ENCODE data around the gene ZNF536. TPM values are rescaled to one million over a fixed set of nuclear protein-coding genes. Genes with fewer than 3 reads are reported as not detected.
"Not testable (repeated sequence)": the region's sequence is repeated elsewhere in the genome, so short reads cannot be mapped to it uniquely, and the experiment has no call there.

Gene ZNF536
- polyA plus RNA-seq, 5 donors: 2.6 to 4.7 (median 4.3) TPM

DNA sequence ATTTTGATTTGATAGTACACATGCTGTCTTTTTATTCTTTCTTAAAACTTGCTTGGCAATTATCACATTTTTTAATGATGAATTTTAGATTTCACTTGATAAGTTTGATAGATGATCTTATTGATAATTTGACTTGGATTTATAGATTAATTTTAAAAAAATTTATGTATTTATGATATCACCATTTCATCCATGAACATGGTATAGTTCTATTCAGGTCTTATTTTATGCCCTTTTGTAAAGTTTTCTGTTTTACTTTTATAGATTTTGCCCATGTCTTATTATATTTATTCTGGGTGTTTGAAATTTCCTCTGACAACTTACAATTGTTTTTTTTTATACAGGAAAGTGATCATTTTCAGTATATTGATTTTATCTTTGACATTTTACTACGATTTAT, 39.5 kb downstream of the ZNF536 start:
- no peak for DNase-seq

DNA sequence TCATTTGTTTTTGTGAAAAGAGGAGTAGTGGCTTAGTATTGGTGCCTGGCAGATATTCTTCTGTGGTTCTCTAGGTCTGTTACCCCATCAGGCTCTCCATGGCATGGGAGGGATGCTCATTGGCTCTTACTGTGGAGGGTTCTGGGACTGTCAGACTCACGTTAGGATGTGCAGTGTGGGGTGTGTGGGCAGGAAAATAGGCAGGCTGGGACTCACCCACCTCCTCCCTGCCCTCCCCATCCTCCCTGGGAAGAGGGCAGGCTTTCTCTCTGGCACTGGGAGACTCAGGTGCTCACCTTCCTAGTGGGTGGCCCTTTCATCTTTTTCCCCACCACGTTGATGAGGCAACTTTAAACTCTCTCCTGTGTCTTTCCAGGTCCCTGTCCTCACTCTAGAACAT, 44.2 kb downstream of the ZNF536 start:
- DNase-seq: no peak

DNA sequence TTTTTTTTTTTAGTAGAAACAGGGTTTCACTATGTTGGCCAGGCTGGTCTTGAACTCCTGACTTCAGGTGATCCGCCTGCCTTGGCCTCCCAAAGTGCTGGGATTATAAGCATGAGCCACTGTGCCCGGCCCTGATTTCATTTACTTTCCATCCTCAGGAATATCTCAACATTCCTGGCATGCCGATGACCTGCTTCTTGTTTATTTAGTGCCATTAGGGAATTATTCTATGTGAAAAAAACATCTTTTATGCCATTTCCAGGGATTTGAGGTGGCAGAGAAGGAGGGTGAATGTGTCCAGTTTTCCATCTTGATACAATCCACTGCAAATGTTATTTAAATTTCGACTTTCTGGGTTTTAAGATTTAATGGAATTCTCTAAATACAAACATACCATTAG, 45.0 kb downstream of the ZNF536 start:
- not testable (repeated sequence) for DNase-seq

DNA sequence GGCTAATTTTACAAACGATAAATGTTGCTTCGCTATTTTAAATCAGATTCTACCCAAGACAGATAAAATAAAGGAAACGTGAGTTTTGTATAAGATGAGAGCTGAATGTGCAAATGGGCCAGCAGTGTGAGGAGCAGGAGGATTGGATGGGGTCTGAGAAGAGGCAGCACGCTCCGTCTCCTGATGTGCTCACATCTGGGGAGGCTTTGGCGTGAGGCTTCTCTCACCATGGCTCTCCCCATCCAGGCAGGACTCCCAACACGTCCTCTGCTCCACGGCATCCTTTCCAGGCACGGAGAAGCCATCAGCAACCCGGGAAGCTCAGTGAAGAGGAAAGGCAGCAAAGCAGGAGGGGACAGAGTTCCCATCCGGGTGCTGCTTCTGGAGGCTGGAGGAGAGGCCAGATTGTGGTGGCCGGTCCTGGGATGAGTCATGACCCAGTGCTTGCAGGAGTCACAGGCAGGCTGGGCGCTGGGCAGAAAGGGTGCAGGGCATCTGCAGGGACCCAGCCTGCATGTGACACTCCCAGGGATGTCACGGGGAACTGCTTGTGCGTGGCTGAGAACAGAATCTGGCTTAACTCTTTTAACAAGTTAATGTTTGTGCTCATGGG, 47.5 kb downstream of the ZNF536 start:
- DNase-seq: no peak

DNA sequence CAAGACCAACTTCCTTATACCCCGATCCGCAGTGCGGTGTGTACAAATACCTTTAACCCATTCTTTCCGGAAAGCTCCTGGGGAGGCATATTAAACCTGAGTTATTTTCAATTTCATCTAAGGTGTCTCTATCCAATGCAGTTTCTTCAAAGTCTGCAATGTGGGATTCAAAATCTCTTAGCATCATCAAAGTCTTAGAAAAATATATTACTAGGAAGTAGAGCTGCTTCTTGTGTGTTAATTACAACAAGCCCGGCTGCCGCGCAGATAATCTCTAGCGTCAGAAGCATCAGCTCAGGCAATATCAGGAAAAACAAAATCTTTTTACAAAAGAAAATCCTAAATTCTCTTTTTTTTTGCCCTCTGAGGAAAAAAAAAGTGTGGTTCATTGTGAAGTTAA, 48.1 kb downstream of the ZNF536 start:
- no peak for DNase-seq

DNA sequence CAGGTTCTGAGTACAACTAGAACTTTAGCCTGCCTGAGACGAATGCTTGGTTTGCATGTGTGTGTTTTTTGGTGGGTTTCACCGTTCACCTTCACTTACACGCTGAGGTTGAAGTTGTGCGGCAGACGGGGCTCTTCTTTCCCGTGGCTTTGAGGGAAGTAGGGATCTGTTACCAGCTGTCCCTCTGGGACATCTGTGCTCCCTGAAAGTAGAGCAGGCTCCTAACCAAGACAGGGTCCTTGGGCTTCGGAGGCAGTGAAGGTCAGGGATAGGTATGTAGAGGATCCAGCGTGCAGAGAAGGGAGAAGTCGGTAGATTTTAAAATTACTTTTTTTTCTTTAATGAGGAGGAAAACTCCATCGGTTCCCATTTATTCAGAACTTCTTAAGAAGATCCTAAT, 48.7 kb downstream of the ZNF536 start:
- DNase-seq: no peak

DNA sequence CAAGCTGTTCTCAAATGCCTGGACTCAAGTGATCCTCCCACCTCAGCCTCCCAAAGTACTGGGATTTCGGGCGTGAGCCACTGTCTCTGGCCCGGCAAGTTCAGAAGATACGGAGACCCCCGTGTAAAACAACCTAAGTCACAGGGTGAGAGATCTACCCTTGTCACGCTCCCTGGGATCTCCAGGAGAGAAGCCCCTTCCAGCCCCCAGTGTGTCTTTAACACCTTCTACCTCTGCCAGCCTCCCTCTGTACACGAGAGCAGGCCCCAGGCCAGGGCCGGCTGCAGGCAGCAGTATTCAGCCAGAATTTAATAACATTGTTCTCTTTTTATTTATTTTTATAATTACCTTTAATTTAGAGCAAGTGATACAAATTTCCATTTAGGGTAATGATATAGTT, 49.4 kb downstream of the ZNF536 start:
- no peak for DNase-seq

DNA sequence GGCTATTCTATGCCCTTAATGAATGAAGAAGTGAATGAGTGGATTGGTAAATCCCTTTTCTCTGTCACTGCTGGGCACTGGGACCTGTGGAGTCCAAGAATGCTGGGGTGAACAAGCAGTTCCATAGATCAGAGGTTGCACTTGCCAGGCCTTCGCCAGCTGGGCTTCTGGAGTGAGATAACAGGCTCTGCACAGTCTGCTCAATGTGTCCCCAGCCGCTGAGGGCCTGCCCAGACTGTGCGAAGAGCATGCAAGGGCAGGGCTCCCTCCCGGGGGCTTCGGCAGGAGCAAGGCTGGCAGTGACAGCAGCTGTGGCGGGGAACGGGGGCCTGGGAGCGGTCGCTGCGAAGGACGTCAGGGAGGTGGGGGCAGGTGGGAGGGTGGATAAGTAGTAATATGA, 51.3 kb downstream of the ZNF536 start:
- no peak for DNase-seq

DNA sequence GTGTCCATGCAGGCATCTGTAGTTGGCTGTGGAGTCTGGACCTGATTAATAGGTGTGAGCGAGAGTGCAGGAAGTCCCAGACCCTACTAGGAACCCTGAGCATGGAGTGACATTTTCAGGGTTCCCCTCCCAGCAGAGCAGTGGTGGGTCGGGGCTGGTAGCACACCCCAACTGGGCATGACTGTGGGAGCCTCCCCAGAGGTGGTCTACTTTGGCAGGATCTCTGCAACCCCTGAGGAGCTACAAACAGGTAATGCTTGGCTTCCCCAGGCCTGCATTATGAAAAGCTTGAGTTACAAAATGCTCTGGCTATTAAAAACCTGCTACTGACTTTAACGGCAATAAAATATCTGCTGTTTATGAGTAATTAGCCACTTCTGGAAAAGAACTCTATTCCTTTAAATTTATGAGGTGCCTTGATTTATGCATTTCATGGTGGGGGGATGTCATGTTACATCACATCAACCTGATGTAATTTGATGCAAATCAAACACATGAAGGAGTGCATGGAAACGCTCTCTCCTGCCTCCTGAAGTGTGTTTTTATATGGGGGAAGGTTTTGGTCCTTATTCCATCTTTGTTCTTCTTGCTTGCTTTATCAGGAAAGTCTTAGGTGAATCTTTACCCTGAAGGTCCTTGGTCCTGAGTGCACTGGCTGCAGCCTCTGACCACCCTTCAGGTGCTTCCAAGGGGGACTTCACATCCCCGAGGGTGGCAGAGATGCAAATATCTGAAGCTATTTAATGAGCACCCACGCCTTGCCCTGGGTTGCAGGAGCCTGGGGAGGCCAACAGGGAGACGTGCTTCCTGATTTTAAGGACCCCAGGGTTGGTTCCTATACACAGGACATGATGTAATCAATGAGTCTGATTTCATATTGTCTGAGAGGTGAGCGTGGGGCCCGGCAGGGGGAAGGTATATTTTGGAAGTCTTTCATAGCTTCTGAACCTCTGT, 54.0 kb downstream of the ZNF536 start:
- no peak for DNase-seq

DNA sequence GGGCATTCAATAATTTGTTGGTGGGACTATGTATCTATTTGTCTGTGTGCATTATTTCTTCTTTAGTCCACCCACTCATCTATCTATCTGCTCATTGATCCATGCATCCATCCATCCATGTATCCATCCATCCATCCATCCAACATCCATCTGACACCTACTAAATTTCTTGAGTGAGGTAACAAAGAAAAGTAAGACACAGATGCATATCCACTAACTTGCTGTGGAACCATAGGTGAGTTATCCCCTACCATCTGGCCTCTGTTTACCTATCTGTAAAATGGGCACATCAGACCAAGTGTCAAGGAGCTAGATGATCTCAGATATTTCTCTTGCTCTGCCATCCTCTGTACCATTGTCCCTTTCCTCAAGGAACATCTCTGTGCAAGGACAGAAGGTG, 54.7 kb downstream of the ZNF536 start:
- DNase-seq: no peak

DNA sequence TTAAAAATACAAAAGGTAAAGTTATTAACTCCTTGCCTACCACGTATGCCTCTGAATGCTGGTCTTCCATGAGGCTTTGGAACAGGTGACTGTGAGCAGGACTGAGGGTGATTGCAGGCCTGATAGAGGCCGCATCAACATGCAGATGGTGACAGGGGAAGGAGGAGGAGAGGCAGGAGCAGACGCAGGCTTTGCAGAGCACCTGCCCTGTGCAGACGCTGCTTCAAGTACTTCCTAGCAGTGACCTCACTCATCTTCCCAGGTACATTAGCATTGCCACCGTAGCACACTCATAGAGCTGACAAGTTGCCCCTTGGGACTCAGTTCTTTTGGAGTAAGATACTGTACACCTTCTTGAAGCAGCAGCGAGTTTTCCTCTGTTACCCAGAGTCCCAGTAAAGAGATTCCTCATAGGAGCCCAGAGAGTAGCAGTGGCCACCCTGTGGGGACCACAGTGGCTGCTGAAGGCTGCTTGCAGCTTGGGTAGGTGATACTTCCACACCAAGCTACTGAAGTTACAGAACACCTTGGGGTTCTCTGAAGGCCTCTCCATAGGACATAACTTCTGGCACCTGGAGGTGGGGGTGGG, 56.0 kb downstream of the ZNF536 start:
- DNase-seq: no peak

DNA sequence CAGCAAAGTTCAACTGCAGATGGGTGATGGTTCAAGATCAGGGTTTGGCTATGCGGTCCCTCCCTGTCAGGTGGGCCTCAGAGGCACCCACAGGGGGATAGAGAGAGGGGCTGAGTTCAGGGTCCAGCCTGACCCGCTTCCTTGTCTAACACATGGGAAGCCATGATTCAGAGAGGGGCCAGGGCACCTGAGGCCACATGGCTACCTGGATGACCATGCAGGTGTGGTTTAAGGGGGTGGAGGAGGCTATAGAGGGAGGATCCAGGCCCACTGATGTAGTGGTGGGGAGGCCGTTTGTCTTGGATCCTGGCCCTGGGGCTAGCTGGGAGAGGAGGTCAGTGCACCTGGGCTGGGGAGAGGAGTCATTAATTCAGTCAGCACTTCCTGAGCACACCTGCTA, 56.7 kb downstream of the ZNF536 start:
- DNase-seq: no peak

DNA sequence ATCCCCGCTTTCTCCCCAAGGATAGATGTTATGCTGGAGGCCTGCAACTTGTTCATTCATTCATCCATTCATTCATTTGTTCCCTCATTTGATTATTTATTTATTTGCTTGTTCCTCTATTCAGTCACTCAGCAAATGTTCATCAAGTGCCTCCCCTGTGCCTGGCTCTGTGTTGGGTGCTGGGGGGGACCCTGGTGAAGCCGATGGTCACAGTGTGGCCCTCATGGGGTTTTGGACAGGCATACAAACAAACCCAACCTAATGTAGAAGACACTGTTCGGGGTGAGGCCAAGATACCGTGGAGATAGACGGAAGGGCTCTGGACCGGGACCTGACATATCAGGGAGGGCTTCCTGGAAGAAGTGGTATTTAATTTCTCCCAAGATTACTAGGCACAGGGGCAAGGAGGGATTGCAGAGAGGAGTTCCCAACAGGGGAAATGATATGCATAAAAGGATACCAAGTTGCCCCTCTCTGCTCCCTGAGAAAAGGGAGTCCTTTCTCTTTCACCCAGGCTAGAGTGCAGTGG, 58.1 kb downstream of the ZNF536 start:
- no peak for DNase-seq

DNA sequence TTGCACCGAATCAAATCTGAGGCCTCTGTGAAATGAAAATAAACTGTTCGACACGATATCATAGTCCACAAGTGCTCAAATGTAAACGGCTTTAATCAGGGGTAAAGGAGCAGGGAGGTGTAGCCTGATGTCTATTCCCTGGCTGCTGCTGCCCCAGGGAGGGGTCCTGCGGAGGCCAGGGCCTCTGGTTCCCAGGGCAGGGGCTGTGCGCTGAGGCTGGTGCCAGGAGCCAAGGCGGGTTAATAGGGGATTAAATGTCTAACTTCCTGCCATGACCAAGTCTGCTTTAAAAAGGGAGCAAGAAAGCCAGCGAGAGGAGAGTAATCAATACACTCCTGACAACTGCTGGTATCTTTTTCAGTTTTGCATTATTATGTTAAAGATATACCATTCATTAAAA, 59.4 kb downstream of the ZNF536 start:
- DNase-seq: no peak

DNA sequence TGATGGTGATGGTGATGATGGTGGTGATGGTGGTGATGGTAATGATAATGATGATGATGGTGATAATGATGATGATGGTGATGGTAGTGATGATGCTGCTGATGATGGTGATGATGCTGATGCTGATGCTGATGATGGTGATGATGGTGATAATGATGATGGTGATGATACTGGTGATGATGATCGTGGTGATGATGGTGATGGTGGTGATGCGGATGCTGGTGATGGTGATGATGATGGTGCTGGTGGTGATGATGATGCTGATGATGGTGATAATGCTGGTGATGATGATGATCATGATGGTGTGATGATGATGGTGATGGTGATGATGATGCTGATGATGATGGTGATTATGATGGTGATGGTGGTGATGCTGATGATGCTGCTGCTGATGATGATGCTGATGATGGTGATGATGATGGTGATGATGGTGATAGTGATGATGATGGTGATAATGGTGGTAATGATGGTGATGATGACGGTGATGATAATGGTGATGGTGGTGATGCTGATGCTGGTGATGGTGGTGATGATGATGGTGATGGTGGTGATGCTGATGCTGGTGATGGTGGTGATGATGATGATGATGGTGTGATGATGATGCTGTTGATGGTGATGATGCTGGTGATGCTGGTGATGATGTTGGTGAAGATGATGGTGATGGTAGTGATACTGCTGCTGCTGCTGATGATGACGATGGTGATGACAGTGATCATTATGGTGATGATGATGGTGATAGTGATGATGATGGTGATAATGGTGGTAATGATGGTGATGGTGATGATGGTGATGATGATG, 62.8 kb downstream of the ZNF536 start:
- no peak for DNase-seq

DNA sequence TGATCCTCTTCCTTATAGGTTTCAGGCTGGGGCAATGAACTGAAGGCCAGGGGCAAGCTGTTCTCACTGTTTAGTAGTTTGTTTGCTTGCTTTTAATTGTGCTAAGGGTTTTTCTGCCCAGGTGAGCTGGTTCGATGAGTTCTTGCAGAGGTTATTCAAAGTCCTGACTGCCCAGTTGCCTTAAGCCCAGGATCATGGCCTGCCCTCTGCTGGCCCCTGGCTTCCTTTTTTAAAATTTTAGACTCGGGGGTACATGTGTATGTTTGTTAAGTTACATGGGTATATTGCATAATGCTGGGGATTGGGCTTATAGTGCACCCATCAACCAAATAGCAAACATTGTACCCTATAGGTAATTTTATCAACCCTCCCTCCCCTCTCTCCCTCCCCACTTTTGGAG, 65.7 kb downstream of the ZNF536 start:
- no peak for DNase-seq

DNA sequence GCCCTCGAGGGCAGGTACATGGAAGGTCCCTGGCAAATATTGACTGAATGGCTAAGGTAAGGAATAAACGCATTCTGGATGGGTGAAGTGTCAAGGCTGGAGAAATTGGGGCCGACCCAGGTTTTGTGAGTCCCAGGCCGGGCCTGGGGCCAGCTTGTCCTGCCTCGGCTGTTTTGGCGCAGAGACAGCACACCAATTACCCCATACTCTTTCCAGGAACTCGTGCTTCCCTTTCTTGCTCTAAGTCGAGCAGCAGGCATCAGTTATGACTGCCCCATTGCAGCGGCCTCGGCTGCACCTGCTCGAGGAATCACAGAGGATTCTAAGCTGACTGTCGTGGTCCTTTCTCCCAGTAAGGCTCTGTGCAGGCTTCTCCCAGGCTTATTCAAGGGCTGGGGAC, 67.1 kb downstream of the ZNF536 start:
- DNase-seq: no peak

DNA sequence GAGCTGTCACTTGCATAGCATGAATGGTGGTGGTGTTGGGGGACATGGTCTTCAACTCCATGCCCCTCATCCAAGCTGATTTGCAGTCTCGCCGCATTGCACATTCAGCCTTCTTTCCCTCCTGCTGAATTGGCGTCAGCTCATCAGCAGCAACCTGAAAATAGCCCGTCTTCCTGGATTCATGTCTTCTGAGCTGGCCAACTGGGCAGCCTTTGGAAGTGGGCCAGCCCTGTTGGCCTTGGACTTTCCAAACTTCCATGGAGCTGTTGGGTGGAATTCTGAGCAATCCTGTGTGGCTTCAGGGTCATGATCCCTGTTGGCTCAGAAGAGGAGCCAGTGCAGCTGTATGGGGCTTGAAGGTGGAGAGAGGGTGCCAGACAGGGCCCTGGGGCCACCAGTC, 68.8 kb downstream of the ZNF536 start:
- no peak for DNase-seq

DNA sequence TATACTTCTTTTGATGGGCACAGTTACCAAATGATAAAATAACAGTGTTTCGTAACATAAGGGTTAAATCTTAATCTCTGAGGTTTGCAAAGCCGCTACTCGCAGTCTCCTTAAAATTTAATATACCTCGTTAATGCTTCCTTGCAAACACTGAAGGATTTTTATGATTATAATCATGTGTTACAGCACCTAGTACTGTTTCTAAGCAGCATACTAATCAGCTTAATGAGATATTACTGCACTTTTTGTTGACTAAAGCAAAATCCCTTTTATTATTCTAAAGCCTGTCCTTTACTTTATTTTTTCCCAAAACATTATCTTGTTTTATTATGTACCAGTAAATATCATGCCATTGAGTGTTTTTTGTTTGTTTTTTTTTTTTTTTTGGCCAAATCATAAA, 70.5 kb downstream of the ZNF536 start:
- no peak for DNase-seq

DNA sequence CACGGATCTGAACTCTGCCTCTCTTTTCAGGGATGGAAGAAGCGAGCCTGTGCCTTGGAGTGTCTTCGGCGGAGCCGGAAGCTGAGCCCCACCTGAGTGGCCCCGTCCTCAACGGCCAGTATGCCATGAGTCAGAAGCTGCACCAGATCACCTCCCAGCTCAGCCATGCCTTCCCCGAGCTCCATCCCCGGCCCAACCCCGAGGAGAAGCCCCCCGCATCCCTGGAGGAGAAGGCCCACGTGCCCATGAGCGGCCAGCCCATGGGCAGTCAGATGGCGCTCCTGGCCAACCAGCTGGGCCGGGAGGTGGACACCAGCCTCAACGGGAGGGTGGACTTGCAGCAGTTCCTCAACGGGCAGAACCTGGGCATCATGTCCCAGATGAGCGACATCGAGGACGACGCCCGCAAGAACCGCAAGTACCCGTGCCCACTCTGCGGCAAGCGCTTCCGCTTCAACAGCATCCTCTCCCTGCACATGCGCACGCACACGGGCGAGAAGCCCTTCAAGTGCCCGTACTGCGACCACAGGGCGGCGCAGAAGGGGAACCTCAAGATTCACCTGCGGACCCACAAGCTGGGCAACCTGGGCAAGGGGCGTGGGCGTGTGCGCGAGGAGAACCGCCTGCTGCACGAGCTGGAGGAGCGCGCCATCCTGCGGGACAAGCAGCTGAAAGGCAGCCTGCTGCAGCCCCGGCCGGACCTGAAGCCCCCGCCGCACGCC, 71.5 kb downstream of the ZNF536 start:
- no peak for DNase-seq

DNA sequence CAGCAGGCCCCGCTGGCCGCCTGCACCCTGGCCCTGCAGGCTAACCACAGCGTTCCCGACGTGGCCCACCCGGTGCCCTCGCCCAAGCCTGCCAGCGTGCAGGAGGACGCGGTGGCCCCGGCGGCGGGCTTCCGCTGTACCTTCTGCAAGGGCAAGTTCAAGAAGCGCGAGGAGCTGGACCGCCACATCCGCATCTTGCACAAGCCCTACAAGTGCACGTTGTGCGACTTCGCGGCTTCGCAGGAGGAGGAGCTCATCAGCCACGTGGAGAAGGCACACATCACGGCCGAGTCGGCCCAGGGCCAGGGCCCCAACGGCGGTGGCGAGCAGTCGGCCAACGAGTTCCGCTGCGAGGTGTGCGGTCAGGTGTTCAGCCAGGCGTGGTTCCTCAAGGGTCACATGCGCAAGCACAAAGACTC, 72.1 kb downstream of the ZNF536 start:
- DNase-seq: no peak
